Measurements from ENCODE around the gene KCP.

KCP gene

DNA sequence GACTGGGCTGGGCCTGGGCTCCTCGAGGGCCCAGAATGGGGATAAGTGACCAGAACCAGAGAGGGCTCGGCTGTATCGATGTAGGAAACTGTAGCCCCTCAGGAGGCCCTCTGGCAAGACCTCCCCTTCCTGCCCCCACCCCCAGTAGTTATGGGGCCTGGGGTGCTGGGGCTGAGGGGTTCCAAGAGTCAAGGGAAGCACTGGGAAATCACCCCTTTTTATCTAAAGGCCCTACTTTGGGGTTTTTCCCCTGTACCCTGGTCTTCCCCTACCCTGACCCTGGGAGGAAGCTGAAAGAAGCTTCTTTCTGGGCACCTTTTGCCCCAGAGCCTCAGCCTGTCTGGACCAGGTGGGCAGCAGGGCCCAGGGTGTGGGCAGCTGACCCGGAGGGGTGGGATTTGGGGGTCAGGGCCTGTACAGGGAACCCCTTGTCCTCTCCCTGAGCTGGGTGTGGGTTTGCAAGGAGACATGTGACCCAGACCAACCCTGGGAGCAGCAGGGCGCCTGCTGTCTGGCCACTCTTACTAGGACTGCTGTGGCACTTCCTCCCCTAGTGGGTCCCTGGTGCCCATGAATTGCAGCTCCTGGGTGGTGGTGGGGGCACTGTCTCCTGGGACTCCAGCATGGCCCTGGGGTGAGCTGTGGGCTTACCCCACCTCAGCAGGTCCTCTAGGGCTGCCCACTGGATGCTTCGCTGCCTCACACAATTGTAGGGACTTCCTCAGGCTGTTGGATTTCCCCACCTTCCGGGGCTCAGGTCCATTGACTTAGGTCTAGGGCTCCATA is 28.8 kb upstream of the KCP start:
- no peak for DNase-seq (ENCODE audit: low read depth)

DNA sequence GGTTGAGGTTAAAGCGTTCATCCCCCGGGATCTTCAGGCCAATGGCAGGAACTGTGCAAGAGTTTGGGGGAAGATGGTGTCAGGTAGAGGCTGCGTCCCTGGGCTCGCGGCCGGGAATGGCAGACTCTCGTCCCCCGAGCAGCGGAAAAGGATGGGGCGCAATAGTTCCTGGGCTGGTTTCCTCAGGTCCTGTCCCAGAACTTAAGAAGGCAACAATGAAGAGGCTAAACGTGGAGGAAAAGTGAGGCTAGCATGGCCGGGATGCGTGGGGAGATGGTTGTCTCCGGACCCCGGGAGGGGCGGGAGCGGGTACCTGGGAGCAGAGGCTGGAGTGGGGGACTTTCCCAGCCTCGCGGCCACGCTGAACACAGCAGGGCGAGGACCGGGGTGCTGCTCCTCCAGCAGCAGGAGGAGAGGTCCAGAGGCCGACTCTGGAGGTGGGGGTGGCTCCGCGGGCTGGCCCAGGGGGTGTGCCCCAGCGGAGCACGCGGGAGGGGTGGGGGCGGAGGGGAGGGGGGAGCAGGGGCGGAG is 28.1 kb upstream of the KCP start:
- peak; percentile 8 for DNase-seq (ENCODE audit: low read depth)

DNA sequence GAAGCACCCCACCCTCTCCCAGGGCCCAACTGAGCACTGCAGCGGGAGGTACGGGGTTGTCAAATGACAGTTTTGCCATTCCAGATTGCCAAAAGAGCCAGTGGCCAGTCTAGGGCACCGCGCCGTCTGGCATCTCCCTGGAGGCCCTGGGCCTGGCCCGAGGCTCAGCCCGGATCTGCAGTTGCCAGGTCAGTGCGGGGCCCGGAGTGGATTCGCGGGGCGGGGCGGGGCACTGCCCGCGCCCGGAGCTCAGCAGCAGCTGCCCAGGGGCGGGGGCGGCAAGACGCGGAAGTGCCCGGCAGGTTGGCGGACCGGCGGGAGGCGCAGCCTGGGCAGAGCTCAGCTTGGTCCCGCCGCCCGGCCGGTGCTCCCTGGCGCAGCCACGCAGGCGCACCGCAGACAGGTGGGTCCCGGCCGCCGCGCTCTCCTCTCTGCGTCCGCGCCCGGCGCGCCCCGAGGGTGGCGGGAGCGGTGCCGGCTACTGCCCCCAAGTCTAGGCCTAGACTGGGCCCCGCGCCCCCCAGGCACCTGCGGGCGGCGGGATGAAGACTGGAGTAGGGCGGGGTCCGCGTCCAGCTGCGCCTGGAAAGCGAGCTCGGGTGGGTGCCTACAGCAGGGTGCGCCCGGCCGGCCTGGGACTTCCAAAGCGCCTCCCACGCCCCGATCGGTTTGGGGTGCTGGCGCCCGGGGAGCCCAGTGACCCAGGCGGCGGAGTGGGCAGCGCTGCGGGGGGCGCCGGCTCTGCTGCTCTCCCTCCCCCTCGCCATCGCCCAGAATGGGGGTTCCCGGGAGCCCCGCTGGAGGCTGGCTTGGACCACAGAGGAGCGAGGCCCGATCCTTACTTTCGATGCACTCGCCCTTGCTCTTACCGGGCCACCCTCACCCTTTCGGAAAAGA is 27.4 kb upstream of the KCP start, which contains the start of gene IRF5:
Gene IRF5 (plus strand): TSS at position 281 of the 897 bp plus-strand sequence. CDS start 4,155 bp downstream, outside the sequence.
- peak; percentile 14 for DNase-seq (ENCODE audit: low read depth)

DNA sequence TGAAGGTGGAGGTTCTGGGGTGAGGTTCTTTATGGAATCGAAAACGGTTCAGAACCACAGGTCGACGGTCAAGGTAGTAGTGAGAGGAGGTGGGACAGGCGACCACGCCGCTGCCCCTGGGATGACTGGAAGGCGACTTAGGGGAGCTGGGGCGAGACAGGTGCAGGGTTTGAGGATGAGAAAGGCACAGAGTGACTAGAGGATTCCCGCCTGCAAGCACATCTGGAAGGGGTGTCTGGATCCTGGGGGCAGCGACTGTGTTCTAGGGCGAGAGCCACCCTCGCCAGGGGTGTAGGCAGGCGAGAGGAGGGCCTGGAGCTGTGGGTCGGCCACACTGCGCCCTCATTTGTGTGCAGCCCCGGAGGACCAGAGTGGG is 26.8 kb upstream of the KCP start:
- DNase-seq (ENCODE audit: low read depth) = no peak

DNA sequence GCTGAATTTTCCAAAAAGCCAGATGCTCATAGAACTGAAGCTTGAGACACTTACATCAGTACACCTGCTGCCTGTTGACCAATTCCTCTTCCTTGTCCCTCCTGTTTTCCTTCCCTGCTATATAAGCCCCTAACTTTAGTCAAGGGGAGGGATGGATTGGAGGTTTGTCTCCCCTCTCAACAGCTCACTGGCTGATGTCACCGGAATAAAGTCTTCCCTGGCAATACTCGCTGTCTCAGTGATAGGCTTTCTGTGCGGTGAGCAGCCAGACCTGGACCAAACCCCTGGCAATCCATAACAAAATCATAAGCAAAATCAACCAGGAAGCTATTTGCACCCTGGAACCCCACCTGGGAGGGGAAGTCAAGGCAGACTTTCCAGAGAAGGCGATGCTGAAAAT is 26.3 kb upstream of the KCP start:
- DNase-seq (ENCODE audit: low read depth) = no peak

DNA sequence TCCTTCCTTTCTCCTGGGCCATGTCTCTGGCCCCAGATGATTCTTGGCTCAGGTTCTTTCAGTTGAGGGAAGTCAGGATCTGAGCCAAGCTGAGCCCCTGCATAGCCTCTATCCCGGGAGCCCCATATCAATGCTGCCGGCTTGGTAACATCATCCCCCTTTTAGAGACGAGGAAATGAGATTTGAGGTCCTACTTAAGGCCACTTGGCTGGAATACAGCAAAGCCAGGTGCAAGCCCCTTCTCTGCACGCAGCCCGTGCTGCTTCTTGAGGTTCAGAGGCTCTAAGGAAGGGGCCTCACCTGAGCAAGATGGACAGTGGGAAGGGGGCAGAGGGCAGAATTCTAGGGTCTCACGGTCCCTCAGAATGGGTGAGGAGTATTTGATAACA is 24.8 kb upstream of the KCP start:
- no peak for DNase-seq (ENCODE audit: low read depth)

DNA sequence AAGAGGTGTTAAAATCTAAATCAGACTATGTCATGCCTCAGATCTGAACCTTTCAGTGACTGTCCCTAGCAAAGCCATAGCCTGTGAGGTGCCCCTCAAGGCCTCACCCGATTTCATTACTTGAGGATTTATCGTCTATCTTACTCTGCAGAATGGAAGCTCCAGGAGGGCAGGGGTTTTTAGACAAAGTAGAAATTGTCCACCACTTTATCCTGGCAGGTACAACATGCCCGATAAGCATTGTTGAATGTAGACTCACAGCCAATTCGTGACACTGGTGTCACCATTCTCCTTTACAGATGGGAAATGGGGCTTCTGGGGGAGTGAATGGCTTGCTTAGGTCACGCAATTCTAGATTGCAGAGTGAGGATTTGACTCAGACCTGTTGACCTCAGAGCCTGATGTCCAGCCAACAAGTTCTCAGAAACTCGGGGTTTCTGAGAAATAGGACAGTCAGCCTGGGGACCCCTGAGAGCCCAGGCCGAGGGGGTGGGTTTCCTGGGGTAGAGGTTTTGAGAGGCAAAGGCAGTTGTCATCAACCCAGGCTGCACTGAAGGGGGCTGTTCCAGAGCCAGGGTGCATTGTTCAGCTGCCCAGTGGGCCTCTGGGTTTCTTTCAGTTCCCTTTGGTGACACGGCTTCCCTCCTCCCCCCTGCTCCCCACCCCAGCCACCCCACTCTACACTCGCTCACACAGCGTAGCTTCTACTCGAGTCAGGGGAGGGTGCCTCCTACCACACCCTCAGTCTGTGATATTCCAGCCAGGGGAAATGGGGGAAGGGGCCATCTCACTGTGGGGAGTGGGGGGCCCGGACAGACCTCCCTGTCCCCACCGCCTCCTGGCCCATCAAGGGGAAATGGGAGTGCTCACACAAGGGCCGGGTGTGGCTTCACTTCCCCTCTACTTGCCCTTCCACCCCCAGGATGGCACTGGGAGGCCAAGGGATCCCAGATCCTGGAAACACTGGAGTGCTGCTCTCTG is 24.1 kb upstream of the KCP start:
- DNase-seq (ENCODE audit: low read depth) = no peak

DNA sequence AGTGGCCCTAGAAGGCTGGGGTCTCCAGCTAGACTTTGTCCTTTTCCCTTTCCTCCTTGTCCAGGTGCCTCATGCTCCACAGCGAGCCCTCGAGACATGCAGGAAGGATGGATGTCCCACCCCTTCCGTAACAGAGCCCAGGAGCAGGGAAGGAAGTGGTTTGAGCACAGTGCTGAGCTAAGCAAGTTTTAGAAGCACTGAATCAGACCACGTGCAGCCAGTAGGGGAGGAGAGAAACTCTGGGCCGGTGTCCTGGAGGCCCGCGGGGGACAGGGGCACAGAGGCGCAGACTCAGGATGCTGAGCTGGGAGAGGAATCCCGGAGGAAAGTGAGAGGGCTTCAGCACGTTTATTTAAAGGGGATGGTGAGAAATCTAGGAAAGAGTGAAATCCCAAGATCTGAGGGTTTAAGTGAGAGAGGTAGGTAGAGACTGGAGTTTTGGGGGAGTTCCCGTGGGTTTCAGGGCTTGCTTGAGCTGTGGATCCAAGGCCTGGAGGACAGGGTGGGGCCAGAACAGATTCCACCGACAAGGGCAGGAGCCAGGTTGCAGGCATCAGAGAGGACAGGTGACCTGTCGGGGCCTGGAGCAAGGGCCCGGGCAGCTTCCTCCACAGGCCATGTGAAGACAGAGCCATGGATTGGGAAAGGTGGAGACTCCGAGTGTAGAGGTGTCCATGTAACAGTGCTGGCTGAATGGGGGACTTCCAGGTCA is 22.8 kb upstream of the KCP start:
- peak; percentile 23 for DNase-seq (ENCODE audit: low read depth)

DNA sequence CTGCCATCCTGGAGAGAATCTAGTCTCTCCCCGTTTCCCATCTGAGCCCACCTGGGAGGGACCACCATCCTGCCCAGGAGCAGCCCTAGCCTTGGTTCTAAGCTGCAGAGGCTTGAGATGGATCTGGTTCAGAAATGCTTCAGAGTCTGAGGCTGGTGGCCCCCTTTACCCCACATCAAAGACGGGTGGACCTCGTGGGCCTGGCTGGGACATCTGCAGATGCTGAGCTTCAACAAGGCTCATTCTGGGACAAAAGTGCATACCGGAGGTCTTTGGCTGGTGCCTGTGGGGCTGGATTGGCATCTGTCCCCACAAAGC is 22.3 kb upstream of the KCP start:
- no peak for DNase-seq (ENCODE audit: low read depth)

DNA sequence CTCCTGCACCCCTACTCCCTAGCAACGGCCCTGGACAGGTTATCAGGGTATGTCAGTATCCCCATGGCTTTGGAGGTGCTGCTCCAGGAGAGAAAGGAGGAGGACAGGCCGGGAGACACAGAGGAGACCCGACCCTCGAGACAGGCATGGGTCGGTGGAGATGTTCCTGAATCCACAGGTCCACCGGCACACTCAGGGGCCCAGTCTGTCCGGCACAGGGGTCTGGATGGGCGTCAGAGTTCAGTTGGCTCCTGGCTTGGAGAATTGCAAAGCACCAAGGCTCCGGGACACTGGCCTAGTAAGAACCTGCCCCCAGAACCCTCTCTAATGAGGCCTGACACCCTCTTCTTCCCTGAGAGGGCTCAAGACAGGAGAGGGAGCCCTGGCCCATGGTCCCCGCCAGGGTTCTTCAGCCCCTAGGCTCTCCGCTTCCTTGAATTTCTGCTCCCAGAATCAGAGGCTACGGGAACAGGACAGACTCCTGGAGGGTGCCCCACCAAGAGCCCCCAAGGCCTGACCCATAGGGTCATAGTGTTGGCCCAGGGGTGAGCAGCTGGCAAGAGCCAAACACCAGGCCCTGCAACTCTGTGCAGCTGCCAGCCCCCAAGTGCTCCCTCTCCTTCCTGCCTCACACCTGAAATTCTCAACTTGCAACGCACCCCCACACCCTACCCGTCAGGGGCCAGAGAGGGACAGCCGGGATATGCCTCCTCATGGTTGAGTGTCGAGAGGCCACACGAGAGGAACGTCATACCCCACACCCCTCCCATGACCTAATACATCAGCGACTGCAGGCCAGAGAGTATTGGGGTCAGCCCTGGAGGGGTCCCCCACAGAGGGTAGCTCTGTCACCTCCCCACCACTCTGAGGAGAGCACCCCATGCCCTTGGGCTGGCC is 21.7 kb upstream of the KCP start:
- no peak for DNase-seq (ENCODE audit: low read depth)

DNA sequence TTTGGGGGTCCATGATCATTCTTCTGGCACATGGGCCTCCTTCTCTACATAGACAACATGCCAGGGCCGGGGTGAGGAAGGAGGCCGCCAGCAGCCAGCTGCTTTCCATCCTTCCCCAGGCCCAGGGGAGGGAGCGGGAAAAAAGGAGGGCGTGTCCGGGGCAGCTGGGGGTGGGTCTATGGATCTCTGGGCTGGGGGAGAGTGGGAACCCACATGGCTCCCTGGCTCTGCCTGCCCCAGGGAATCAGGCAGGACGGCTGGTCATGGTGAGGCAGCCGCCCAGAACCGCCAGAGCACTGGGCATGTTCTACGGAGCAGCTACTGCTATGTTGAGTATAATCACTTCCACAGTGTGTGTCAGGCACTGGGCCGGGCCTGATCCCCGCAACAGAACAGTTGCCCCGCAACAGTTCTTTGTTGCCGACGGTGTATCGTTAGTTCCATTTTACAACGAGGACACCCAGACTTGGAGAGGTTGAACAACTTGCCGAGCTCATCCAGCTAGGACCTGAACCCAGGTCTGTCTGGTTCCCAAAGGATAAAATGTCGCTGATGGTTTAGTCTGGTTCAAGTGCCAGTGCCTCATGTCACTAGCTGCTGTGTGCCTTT is 20.8 kb upstream of the KCP start:
- no peak for DNase-seq (ENCODE audit: low read depth)

DNA sequence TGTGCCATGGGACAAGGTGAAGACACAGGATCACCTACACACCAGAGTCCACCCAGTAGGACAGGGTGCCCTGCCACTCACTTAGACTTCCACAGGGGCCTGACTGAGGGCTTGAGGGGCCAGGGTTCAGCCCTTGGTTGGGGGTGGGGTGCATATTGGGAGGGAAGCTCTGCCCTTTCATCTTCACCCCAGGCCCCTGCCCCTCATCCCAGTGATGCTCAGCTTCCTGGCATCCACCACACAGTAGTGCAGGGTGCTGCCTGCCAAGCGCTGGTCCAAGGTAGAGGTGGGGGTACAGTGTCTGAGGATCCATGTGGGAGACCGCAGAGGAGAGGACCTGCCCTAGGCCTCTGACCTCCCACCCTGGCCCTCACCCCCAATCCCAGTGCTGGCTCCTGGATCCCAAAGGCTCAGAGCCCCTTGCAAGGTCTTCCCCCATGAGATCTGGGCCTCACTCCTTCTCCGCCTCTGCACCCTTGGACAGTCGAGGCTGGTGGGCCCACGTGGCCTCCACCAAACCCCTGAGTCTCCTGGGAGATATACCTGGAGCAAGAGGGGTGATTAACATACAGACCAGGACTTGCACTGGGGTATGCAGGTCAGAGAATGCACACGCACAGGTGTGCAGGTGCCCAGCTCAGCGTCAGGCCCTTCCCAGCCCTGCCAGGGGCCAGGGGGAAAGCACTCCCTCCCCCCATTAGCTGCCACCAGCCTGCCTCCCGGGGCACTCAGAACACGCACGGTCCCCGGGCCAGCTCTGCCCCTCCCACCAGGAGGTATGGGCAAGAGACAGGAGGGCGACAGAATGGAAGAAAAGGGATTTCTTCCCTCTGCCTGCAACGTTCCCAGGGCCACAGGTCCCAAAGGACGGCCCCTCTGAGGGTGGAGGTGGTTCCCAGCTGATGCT is 18.6 kb upstream of the KCP start:
- no peak for DNase-seq (ENCODE audit: low read depth)

DNA sequence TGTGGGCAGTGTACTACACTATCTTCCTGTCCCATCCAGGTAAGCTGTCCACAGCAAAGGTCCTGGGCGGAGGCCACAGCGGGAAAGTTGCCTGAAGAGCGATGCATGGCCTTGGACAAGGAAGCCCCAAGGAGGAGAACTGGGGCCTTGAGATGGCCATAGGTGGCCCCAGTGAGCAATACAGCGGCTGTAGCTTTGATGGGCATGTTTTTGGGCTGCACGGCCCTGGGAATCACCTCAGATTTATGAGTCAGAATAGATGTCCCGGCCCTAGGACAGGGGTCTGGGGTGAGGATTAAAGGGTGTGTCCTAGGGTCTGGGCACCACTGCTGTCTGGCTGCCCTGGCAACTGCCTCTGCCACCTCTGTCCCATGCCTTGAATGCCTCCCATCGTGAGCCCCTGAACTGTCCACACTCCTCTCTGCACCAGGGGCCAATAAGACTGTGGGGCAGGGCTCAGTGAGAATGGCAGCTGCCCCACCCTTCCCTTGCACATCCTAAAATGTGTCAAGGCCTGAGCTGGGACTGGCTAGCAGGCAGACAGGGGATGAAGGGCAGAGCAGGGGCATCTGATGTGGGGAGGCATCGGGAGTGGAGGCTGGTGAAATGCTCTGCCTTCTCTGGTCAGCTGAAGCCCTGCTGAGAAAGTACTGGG is 17.8 kb upstream of the KCP start:
- DNase-seq (ENCODE audit: low read depth) = no peak

DNA sequence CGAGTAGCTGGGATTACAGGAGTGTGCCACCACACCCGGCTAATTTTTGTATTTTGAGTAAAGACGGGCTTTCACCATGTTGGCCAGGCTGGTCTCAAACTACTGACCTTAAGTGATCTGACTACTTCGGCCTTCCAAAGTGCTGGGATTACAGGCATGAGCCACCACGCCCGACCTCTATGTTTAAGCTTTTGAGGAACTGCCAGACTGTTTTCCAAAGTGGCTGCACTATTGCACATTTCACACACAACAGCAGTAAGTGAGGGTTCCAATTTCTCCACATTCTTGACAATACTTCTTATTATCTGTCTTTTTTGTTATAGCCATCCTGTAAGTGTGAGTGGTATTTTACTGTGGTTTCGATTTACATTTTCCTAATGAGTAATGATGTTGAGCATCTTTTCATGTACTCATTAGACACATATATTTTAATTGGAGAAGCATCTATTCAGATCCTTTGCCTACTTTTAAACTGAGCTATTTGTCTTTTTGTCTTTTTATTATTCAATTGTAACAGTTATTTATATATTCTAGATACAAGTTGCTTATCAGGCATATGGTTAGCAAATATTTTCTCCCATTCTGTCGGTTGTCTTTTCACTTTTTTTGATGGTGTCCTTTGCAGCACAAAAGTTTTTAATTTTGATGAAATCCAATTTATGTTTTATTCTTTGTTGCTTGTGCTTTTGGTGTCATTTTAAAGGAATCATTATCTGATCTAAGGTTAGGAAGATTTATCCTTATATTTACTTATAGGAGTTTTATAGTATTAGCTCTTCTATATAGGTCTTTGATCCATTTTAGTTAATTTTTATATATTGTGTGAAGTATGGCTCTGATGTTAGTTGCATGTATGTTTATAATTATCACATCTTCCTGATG is 14.4 kb upstream of the KCP start:
- DNase-seq (ENCODE audit: low read depth) = no peak

DNA sequence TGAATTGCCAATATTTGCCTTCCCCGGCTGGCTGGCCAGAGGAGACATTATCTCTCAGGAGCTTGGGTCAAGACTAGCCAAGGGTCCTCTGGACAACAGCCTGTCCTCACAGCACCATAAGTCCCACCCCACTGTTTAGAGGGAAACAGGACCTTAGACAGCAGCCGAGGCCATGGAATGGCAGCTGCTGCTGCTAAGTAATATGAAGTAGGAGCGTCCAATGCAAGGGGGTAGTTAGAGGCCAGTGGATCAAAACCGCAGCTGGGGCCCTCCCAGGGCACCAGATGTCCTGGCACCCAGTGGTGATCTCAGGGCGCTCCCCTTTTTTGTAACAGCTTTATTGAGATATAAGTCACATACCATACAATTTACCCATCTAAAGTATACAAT is 12.9 kb upstream of the KCP start:
- DNase-seq (ENCODE audit: low read depth) = no peak

DNA sequence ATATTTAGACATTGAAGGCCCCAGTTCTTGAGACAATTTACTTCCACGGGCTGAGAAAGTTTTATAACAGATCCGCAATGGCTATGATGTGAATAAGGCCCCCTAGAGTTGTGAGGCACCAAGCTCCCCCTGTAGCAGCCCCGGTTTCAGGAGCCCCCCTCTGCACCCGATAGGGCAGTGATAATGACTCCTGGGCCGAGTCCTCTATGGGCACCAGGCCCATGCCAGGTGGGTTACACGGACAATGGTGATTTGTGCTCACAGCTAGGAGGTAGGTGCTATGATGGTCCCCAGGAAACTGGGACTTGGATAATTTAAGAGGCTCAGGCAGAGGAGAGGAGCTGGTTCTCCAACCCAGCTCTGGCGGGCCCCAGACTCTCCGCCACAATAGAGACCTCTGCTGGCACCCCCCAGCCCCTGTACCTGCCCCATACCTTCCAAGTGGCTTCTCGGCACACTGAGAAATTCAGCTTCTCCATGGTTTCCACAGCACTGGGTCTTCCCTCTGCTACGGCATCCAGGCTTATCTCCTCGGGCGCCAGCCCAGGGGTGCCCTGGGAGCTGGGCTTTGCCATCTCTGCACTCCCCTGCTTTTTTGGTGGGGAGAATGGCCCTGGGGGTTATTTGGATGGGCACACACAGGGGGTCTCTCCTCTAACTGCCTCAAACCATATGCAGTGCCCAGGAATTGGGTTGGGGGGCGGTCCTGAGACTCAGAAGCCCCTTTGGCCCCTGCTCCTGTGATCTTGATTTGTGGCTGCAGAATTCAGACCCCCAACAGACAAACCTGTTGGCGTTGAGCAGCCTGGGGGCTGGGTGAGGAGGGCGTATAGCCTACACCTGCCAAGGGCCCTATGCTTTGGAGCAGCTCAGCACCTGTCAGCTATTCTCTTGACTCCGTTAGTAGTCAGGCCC is 12.2 kb upstream of the KCP start:
- no peak for DNase-seq (ENCODE audit: low read depth)
